ENCODE measurements around the gene ACTN1.

Gene ACTN1

GRCh38 chr14:68916358-68916941 is 62.7 kb downstream of the ACTN1 start:
- no peak for DNase-seq (ENCODE audit: low read depth)

DNA sequence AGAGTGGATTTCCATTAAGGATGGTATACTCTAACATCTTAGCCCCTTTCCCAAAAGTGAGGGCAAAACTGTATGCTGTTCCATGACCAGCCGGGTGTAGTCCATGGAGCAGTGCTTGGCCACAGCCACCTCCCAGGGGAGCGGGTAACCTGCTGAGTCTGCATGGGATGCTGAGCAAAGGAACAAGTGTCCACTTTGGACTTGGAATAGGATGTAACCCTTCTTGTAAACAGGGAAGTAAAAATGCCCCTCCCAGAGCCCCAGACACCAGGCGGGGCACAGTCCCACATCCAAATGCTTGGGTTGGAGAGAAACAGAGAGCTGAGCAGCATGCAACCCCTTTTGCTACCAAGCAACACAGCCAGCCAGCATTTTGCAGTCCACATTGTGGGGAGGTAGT is 65.6 kb downstream of the ACTN1 start:
- no peak for DNase-seq (ENCODE audit: low read depth)

GRCh38 chr14:68911594-68912227 is 67.4 kb downstream of the ACTN1 start:
- peak; percentile 55 for DNase-seq (ENCODE audit: low read depth)

DNA sequence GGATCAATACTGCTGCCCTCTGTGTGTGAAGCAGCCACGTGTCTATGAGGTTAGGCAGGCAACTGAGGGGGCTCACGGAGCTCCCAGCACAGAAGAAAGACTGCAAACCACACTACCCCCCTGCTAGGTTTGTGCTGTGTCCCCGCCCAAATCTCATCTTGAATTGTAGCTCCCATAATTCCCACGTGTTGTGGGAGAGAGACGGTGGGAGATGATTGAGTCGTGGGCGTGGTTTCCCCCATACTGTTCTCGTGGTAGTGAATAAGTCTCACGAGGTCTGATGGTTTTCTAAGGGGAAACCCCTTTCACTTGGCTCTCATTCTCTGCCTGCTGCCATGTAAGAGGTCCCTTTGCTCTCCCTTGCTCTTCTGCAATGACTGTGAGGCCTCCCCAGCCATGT is 68.6 kb downstream of the ACTN1 start:
- DNase-seq (ENCODE audit: low read depth) = no peak

GRCh38 chr14:68908803-68909202 is 70.3 kb downstream of the ACTN1 start:
- no peak for DNase-seq (ENCODE audit: low read depth)

DNA sequence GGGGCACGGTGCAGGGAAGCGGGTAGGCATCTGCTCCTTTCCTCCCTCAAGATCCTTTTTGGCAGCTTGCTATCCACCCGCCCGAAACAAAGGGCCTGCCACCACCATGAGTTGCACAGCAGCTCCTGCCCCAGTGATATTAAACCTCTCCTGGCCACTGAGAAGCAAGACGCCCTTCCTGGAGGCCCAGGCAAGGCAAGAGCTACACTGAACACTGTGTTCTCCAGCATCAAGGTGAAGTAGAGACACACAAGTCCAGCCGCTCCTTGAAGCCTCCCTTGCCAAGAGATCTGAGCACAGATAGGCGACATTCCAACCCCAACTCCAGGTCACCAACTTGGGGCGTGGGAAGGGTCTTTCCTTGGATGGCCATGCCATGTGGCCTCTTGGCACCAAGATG is 70.9 kb downstream of the ACTN1 start:
- DNase-seq (ENCODE audit: low read depth) = no peak

DNA sequence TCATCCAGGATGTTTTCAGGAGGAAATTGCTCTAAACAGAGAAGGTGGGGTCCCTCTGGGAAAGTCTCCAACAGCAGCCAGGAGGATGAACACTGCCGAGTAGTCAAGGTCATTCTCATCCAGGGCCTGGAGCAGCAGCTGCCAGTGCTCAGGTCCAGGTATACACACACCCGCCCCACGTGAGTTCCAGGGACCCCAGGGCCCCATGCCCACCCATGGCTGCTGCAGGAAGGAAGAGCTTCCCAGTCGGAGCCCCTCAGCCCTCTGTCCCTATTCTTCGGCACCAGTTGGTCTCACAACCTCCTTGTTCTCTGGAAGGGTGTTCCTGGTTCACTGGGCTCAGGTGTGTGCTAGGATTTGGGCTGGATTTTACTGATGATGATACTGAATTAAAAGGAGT is 72.7 kb downstream of the ACTN1 start:
- no peak for DNase-seq (ENCODE audit: low read depth)

DNA sequence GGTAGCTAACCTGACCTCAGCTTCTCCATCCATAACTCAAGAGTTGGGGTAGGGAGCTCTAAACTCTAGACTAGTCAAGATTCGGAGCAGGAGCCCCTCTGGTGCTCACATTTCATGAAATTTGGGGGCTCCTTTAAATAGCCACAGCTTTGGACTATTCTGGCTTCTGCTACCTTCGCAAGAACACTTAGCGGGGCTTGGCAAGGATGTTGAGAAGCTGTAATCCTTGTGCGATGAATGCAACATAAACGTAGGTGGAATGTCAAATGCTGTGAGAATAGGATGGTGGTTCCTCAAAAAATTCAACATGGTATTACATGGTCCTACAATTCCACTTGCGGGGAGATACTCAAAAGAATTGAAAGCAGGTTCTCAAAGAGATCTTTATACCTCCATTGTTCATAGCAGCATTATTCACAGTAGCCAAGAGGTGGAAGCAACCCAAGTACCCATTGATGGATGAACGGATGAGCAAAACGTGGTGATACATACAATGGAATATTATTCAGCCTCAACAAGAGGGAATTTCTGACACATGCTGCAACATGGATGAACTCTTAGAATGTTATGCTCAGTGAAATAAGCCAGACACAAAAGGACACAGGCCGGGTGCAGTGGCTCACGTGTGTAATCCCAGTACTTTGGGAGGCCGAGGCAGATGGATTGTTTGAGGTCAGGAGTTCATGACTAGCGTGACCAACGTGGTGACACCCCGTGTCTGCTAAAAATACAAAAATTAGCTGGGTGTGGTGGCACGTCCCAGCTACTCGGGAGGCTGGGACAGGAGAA is 73.8 kb downstream of the ACTN1 start:
- no peak for DNase-seq (ENCODE audit: low read depth)

- DNase-seq (ENCODE audit: low read depth) = no peak
Measured at GRCh38 chr14:68902357-68902756, 76.7 kb downstream of the ACTN1 start.

DNA sequence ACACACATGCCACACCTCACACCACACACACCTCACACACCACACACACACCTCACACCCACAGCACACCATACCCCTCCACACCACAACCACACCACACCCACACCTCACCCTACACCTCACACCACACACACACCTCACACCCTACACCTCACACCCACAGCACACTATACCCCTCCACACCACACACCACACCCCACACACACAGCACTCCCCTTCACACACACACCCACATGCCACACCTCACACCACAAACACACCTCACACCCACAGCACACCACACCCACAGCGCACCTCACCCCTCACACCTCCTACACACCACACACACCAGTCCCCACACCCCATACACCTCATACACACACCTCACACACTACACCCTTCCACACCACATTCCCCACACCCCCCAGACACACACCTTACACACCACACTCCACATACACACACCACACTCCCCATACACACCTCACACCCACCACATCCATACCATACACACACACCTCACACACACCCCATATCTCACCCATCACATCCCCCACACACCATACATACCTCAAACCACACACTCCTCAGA is 80.0 kb downstream of the ACTN1 start:
- DNase-seq (ENCODE audit: low read depth) = no peak

DNA sequence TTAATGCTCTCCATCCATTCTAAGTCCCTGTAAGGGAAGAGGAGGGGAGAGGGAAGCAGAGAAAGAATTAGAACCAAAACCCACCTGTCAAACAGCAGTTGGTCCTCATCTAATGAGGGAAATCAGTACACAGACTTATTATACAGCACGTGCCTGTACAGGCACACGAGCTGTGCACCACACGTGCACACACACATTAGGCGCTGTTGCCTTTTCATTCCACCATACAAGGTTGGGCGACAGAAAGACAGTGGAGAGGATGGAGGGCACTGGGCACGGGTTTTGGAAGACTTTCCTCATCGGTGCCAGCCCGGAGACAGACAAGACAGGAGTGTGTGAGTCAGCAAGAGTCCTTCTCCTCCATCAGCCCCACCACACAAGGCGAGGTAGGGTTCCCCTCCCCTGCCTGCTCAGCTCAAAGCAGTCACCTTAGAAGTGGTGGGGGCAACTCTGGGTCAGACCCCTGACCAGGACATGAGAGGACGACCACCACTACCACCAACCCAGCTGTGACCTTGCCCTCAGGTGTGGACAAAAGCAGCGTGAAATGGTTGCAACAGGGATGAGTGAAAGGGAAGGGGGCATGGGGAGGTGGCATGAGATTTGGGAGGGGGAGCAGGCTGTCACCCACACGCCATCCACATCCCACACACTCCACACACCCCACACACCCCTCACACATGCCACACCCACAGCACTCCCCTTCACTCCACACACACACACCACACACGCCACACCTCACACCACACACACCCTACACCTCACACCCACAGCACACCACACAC is 80.7 kb downstream of the ACTN1 start:
- no peak for DNase-seq (ENCODE audit: low read depth)

DNA sequence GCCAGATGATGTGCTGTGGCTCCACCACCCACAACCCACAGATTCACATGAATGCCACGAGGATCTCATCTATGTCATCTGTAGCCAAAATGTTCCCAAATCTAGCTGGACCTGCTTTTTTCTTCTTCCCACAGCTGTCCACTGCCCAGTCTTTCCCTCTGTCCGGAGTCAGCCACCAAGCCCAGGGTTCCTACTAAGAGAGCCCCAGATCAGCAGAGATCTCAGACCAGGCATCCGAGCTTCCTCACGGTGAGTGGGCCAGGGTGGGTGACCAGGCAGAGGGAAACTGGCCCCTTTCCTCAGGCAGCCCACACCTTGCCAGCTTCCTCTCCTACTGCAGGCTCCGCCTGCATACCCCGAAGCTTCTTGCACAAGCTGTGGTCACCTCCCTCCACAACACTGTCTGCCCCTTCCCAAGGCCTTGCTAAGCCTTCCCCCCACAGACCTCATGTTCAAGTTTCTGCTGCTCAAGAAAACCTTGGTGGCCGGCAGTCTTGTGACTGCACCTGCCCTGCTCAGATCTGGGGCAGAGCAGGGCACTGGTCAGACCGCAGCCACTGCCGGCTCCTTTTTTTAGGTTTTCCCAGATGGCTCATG is 81.4 kb downstream of the ACTN1 start:
- DNase-seq (ENCODE audit: low read depth) = no peak

- DNase-seq (ENCODE audit: low read depth) = no peak
Measured at GRCh38 chr14:68896132-68896531, 83.0 kb downstream of the ACTN1 start.

GRCh38 chr14:68894802-68895703 is 84.0 kb downstream of the ACTN1 start:
- no peak for DNase-seq (ENCODE audit: low read depth)

DNA sequence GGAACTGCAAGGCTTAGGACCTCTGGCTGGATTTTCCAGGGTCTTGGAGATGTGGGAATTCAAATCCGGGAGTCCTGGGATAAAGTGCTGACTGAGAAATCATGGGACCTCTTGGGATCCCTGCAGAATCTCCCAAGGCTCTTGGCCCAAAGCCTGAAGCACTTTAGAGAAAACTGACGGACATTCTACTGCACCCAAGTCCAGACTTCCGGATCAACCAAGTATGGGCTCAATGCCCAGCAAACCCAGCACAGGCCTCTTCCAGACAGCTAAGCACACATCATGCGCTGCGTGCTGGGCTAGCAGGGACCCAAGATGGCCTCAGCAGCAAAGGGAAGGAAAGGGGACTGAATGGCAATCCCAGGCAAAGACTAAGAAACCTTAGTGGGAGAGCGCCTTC is 85.0 kb downstream of the ACTN1 start:
- DNase-seq (ENCODE audit: low read depth) = no peak

DNA sequence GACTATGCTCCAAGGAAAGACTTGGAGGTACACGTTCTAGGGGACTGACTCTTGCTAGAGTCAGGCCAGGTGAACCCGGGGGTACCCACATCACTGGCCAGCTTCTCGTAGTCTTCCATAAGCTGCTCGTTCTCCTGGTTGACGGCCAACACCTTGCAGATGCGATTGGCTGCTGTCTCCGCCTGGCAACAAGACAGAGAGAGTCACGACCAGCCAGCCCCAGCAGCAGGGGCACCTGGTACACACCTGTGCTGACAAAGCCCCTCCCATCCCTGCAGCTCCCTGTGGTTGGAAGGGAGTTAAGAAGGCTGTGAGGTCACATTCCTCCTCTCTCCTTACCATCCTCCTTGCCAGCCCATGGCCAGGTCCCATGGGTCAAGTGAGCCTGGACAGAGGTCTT is 85.5 kb downstream of the ACTN1 start:
- DNase-seq (ENCODE audit: low read depth) = no peak

- no peak for DNase-seq (ENCODE audit: low read depth)
Measured at GRCh38 chr14:68892961-68893360, 86.1 kb downstream of the ACTN1 start.

GRCh38 chr14:68891851-68892660 is 87.0 kb downstream of the ACTN1 start:
- no peak for DNase-seq (ENCODE audit: low read depth)

- DNase-seq (ENCODE audit: low read depth) = no peak
Measured at GRCh38 chr14:68890173-68890931, 88.8 kb downstream of the ACTN1 start.

Measured in activated T-helper 1 cell treated with Interleukin-2 at 50 U/mL for 16 hours (primary cell).